Measurements from ENCODE around the gene RALGDS.
A peak's percentile ranks its signal among the peaks of the same experiment; 100 is the strongest.

RALGDS gene

DNA sequence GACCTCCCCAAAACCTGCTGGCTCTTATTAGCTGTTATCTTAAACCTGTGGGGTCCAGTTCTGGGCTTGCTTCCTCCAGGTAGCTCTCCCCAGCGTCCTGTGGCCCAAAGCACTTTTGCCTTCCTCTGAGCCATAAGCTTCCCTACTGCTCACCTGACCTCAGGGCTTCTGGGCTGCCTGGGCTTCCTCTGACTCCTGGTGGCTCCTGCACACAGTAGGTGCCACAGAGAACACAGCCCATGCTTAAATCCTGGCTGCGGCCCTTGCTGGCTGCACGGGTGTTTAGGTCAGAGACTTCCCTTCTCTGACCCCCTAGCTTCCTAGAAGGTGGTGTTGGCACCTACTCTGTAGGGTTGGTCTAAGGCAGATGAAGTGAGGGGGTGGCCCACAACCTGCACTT is 2.5 kb downstream of the RALGDS start:
- no peak for DNase-seq

DNA sequence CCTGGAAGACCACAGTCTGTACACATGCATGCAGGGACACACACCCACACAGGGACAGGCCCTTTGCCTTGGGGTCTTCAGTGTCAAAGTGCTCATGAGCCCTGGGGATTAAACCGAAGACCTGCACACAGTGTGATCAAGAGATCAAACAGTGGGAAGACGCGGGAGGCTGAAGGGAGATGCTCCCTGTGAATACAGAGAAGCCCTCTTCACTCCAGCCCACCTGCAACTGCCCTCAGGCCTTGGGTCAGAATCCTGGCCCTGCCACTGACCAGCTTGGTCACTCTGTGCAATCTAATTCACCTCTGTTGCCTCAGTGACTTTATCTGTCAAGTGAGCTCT is 2.9 kb downstream of the RALGDS start:
- no peak for DNase-seq

DNA sequence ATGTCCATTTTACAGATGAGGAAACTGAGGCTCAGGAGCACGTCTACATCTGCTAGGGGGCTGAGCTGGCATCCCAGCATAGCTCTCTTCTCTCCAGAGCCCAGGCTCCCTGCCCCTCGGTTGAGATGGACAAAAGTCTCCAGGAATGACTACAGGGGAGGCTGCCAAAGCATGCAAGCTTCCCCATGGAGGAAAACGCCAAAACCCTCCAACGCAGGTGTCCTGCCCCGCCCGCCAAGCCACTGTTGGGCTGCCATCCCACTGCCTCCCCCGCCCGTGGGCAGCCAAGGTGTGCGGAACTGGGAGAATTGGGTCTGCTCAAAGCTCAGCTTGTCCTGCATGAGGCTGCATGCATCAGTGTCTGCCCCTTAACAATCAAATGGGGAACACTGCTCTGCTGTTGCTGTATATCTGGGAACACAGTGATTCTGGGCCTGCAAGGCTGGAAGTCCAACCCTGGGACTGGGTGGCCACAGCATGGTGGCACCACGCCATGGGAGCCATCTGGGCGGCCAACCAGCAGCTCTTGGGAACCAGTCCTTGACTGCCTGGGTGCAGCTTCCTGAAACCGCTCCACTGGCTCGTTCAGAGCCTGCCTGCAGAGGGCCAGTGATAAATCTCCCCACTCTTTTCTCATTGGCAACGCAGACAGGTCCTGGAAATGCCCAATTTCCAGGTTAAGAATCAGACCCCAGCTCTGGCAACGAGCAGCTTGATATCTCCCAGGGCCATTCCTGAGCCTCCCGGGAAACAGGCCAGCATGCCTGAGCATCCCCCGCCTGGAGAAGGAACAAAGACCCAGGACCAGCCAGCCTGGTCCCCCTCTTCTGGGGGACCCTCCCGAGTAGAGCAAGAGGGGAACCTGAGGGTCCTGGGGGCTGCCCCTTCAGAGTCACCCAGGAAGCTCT is 3.5 kb downstream of the RALGDS start:
- no peak for DNase-seq

DNA sequence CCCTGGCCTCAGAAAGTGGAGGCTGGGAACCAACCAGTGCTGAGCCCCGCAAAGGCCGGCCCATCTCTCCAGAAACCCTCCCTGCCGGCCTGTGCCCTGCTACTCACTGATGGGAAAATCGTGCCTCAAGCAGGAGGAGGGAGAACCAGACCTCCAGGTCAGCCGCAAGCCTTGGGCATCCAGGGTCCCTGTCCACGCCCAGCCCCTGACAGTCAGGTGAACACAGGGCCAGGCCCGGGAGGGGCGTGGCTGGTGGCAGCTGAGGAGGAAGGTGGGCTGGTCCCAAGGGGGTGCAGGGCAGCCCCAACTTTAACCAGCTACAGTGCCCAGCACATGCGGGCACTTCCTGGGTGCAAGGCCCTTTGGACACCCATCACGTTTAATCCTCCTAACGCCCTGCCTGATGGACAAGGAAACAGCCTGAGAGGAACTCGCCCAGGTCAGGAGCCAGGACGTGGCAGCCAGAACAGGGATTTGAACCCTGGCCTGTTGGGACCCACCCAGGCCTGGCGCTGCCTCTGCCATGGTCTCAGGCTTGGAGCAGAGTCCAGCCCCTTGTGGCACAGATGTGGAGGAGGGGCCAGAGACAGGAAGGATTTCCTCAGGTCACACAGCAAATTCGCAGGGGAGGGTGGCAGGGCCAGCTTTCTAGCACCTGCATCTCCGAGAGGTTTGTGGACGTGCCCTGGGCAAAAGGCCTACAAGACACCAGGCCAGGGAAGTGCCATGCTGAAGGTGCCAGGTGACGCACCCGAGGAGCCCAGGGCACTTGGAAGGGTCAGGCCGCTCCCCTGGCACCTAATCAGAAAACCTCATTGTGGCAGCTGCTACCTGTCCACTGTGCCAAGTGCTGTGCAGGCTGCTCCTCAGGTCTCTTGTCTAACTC is 4.5 kb downstream of the RALGDS start:
- no peak for DNase-seq

DNA sequence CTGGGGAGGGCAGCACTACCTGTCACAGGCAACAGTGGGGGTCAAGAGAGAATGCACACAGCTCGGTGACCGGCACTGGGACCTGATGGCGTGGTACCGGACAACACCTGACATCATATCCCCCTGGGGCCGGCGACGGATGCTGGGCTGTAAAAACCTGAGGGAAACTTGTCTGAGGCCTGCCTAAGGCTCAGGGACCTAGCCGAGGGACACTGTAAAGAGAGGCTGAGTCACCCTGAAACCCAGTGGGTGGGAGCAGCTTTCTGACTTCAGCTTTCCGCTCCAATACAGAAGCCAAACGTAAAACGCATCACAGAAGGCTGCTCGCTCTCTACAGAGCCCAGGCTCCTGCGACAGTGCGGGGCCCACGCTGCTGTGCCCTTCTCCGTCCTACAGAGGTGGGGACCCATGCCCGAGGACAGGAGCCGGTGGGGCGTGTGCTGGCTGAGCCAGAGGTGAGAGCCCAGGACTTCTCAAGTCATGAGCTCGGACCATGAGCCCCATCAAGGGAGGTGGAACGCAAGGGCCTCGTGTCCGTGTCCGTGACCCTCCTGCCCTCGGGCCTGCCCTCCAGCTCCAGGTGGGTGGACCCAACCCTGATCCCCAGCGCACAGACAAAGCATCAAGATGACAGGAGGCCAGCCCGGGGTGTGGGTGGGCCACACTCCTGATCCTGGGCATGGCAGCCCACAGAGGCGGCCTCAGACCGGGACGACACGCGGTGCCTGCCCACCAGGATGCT is 5.3 kb downstream of the RALGDS start:
- DNase-seq = no peak

DNA sequence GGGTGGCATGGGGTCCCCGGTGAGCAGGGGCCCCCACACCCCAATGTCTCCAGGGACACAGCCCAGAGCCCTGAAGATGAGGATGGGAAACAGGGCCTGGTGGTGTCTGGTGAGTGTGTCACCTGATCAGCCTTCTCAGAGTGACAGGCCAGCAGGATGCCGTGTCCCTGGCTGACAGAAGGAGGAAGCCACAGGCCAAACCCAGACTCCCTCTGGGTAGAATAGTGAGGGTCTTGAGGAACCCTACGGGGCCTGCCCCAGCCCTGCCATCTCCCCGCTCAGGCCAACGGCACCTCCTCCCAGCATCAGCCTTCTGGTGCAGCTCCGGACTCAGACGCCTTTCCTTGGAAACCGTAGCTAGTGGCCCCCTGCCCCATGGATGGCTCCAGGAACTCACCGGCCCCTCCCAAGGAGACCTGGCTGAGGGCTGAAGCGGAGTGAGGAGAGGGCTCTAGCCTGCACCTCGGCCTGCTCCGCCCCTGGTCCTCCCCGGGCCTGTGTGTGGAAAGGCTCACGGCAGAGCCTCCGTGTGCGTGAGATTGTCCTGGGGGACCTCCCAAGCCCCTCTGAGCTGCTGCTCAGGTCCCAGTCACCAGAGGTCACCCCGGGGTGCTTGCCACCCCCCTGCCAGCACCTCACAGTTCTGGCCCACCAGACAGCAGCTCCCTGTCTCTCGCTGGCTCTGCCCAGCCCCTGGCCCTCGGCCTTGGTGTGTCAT is 6.0 kb downstream of the RALGDS start:
- no peak for DNase-seq

DNA sequence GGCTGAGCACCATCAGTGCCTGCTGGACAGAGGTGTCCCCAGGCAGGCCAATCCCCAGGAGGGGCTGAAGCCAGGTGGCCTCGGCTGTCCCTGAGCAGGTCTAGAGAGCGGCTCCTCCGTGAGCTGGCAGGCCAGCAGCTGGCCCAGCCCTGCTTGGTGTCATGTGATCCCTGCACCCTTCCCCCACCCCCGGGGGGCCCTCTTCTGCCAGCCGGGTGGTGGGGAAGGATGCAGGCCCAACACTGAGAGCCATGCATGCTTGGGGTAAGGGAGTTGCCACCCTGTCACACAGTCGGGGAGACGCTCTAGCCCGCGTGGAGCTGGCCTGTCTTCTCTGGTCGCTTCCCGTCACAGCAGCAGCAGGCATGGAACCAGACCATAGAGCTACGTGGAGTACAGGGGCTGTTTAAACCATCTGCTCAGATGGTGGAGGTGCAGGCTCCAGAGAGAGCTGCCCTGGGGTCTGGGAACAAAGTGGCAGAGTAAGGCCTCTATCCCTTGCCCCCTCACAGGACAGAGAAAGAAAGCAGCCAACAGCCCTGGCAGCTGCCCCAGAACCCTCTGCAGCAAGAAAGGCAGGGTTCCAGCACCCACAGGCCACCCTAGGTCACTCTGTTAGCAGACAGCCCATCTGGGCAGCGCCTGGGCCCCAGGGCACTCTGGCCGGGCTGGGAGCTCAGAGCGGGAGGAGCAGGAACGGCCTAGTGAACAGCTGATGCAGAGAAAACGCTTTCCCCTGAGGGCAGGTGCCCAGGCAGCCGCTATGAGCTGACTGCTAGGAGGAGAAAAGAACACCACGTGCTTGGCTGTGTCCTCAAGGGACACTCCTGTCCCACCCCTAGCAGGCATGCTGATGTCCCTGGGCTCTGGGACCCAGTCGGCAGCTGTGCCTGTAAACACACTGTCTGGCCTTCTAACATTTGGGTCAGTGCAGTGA is 6.8 kb downstream of the RALGDS start:
- DNase-seq = no peak

DNA sequence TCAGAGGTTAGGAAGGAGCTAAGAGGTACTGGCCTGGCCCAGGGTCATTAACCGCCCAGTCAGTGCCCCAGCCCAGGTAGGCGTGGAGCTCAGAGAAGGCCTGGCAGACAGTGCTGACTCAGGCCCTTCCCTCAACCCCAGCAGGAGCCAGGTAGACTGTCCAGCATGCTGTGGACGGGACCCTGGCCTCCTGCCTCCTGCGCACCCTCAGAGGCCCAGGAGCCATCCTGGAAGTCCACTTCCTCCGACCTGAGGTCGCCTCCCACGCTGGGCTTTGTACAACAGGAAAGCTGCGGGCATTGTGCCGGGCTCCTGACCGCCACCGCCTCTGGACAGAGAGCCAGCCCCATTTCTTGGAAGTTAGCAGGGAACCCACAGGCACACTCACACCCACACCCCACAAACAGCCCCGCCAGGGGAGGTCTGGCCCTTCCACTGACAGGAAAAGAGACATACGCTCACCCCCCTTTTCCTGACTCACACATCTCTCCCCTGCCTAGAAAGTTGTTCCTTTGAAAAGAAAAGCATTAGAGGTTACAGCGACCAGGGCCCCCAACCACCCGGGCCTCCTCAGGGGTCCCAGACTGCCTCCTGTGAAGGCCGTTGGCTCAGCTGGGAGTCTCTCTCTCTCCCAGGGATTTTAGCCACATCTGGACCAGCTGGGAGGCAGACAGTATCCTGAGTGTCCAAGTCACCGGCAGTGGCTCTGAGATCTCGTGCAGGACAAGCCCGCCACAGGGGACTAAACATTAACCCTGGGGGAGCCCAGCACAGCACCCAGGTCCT is 7.7 kb downstream of the RALGDS start:
- no peak for DNase-seq

DNA sequence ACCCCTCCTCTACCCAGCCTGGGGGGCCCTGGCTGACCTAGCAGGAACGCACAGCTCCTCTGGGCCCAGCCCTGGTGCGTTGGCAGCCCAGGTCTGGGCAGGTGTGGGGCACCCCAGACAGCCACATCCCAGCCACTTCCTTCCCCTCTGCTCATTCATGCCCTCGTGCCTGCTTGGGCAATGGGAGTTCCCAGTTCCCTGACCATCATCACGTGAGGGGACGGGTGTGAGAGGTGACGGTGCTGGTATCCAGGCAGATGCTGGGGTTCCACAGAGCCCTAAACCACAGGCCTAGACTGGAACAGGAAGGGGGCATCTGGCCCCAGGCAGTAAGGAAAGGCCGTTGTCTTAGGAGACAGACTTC is 8.4 kb downstream of the RALGDS start:
- peak; percentile 53 for DNase-seq

DNA sequence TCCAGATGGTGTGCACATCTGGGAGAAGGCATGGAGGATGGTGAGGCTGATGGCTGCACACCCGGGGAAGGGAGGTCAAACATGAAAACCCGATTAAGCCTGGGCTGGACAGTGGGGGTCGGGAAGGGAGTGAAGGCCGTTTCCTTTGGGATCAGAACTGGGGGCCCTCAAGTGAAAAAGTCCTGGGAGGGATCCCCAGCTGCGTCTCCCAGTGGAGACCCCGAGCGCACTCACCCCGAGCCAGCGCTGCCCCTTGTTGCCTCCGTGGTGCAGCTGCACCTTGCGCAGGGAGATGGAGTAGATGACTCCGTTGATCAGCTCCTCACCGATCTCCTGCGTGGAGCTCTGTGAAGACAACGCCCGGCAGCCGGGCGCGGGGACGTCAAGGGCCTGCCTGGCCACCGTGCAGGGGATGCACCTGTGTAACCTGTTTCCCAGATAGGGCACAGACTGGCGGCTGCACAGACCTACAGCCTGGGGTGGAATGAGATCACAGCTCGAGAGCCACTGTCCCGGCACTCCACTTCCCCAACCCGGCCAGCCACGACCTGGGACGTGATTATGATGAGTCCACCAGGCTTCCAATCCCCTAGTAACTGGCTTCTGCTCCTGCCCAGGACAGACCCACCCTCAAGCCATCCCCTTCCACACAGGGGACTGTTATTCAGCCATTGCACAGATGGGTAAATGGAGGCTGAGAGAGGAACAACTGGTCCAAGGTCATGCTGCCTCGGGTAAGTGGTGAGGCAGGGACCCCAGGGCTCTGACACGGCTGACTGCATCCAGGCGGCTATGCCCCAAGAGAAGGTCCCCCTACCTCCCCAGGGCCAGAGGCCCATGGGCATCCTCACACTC is 9.0 kb downstream of the RALGDS start:
- DNase-seq = no peak

DNA sequence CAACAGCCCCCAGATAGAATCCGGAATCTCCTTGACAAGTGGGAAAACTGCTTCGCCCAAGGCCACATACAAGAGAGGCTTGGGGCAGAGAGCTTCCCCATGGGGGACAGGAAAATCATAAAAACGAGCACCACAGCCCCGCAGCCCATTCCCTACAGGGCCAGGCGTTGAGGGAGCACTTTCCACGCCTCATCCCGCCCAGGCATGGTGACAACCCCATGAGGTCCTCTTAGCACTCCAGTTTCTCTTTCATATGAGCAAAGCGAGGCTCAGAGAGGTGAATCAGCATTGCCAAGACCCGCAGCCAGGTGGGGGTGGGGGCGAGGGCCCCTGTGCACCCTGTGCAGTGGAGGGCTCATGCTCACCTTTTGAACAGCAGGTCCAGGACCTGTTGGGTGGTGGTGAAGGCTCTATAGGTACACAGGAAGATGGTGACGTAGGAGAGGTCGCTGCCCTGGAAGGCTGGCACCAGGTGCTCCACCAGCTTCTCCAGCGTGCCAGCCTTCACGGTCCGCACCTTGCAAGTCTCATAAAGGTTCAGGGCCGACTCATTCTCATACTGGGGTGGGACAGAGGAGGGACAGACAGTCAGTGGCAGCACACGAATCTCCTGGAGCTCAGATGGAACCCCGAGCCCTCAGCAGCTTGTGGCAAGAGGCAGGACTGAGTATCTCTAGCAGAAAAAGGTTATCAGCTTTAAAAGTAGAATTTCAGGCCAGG is 10.9 kb downstream of the RALGDS start:
- DNase-seq = no peak

DNA sequence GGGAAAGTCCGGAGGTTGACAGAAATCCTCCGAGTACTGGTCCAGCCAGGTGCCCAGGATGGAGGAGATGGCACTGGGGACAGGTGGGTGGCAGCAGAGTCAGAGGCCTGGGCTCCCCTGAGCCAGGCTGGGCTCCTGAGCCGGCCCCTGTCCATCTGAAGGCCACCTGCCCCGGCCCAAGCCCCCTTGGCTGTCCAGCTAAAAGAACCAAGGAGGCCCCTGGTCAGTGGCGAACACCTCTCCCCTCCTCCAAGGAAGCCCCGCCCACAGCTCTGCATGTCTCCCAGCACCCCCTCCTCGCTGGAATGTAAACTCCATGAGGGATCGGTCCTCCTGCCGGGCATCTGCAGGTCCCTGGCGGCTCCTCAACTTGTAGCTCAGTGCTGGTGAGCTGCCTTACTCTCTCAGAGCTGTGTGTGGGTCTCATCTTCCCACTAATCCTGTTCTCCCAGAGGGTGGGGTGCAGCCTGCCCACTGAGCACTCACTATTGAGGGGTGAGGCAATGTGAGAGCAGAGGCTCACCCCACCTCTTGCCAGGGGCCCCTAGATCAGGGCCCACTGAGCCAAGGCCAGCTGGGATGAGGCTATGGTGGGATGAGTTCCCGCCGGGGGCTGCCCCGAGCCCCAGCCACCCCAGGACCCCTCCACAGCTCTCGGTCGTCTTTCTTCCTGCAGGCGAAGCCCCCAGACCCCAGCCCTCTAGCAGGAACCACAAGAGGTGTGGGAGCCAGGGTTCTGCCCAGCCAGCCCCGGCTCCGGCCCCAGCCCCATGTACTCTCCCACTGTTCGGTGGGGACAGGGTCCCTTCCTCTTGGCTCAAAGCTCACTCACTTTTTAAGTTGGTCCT is 12.0 kb downstream of the RALGDS start:
- DNase-seq = no peak

DNA sequence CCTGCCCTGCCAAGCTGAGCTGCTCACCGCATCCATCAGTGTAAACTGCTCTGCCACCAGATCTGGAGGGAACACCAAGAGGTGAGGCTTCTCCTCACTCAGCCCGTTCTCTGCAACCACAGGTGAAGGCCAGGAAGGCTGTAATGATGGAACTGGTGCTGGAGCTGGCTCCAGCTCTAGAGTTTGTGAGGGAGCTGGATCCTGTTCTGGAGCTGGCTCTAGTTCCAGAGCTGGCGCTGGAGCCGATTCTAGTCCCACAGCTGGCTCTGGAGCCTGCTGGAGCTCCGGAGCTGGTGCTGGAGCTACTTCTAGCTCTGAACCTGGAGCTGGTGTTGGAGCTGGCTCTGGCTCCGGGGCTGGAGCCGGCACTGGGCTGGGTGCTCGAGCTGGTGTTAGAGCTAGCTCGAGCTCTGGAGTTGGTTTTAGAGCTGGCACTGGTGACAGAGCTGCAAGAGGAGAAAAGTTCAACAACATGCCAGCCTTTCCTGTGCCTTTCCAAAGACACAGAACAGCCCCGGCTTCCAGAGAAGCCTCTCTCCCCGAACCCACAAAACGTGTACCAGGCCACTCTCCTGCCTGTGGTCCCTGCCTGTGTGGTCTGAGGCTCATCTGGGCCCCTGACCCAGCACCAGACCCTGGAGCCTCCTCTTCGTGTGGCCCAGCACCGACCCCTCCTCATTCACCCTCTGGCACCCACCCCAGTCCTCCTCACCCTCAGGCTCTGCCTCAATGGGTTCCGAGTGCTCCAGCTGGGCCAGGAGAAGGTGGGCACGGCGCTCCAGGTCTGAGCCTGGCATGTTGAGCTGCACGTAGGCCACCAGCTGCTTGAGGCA is 12.9 kb downstream of the RALGDS start:
- DNase-seq = no peak

DNA sequence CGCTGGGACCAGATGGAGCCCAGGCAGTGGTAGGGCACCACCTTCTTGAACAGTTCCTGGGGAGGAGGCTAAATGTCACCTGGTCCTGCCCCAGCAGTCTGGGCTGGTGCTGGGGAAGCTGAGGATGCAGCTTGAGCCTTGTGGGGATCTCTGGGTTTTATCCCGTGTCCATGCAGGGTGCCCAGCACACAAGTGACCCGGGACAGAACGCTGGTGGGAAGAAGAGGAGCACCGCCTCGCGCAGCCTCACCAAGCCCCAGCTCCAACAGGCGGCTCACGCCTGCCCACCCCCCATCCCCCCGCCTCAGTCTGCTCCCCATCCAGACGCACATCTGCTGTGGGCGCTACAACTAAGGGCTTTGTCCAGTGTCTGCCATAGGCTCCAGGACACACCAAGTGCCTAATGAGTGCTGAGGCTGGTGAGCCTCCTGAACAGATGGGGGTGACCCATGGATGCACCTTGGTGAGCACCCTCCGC is 13.8 kb downstream of the RALGDS start:
- DNase-seq = no peak

DNA sequence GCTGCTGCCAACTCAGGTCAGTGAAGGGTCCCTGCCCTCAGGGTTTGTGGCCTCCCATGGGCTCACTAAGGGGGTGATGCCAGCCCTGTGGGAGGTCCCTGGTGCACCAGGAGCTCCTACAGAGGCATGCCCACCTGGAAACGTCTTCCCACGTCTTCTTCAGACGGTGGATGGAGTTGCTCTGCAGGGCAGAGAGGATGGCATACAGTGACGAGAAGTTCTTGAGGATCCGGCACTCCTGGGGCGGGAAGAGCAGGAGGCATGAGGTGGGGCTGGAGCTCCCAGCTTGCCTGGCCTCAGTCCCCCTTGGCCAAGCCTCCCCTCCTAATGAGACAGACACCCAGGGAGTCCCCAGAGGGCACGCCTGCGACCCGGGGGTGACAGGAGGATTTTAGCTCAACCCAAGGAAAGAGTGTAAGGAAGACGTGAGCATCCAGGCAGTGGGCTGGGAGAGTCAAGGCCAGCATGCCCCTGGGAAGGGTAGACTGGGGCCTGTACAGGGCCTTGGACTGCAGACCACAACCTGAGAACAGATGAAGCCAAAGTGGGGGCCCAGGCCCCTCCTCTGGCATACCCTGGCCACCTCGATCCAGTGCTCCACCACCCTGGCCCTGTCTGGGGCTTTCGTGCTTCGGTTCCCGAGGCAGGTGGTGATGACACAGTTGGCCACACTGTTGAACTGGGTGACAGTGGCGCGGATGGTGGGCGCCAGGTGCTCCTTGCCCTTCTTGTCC is 14.4 kb downstream of the RALGDS start:
- no peak for DNase-seq

DNA sequence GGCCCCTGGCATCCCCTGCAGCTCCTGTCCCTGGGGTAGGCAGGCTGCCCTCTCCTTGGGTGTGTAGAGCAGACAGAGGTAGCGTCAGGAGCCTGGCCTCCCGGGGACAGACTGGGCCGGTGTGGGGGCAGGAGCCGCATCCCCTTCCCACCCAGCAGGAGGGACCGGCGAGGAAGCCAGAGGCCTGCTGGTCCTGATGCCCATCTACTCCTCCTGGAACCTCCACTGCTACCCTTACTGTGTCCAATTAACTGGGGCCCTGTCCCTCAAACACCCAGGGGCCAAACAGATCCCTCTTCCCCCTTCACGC is 15.6 kb downstream of the RALGDS start:
- no peak for DNase-seq
